GM10248 (cell line): ENCODE results near the gene CYTH3.

Source experiments
- CTCF ChIA-PET: fragments of 300-600 bp; sonication (Branson Sonifier 250); formaldehyde crosslinking; extraction: SDS; loops from one replicate; lab custom pipeline; 2021; ENCODE audit warnings: antibody characterized with exemption; lab: Yijun Ruan, JAX
- POLR2A ChIA-PET: fragments of 350-650 bp; sonication (Branson Sonifier 250); formaldehyde crosslinking; extraction: SDS; loops from one replicate; lab custom pipeline; 2020; ENCODE audit warnings: antibody characterized with exemption; lab: Yijun Ruan, JAX
- DNase-seq: peaks from one replicate; pipeline ENCODE4 v3.0.0; 2012; ENCODE audit errors: extremely low spot score
- TF ChIP-seq, protein P1 (sequence below): IDR thresholded peaks from 2 replicates; pipeline ENCODE4 v1.5.1; 2012; ENCODE audit warnings: mild to moderate bottlenecking, low read depth; ENCODE audit errors: extremely low read depth, missing control alignments, control extremely low read depth

Gene CYTH3

DNA sequence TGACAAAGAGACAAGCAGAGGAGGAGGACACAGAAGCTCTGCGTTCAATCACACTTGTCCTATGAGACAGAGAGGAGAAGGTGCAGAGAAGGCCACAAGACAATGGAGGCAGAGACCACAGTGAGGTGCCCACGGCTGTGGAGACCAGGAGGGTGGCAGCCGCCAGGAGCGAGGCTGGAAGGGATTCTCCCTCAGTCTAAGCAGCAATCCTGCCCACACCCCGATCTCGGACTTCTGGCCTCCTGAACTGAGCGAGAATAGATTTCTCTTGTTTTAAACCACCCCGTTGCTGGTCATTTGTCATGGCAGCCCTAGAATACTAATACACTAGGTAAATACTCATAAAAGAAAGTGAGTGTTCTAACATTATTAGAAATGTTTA, 92.1 kb downstream of the CYTH3 start:
- no peak for DNase-seq
- ChIA-PET POLR2A (interaction anchor here (0.6 kb wide), 1 partner anchor 122 kb away, joined by 3 read pairs; no protein-coding TSS in a partner anchor), CTCF (no interaction called here)
- TF ChIP-seq, protein P1, sequence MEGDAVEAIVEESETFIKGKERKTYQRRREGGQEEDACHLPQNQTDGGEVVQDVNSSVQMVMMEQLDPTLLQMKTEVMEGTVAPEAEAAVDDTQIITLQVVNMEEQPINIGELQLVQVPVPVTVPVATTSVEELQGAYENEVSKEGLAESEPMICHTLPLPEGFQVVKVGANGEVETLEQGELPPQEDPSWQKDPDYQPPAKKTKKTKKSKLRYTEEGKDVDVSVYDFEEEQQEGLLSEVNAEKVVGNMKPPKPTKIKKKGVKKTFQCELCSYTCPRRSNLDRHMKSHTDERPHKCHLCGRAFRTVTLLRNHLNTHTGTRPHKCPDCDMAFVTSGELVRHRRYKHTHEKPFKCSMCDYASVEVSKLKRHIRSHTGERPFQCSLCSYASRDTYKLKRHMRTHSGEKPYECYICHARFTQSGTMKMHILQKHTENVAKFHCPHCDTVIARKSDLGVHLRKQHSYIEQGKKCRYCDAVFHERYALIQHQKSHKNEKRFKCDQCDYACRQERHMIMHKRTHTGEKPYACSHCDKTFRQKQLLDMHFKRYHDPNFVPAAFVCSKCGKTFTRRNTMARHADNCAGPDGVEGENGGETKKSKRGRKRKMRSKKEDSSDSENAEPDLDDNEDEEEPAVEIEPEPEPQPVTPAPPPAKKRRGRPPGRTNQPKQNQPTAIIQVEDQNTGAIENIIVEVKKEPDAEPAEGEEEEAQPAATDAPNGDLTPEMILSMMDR, result no peak

DNA sequence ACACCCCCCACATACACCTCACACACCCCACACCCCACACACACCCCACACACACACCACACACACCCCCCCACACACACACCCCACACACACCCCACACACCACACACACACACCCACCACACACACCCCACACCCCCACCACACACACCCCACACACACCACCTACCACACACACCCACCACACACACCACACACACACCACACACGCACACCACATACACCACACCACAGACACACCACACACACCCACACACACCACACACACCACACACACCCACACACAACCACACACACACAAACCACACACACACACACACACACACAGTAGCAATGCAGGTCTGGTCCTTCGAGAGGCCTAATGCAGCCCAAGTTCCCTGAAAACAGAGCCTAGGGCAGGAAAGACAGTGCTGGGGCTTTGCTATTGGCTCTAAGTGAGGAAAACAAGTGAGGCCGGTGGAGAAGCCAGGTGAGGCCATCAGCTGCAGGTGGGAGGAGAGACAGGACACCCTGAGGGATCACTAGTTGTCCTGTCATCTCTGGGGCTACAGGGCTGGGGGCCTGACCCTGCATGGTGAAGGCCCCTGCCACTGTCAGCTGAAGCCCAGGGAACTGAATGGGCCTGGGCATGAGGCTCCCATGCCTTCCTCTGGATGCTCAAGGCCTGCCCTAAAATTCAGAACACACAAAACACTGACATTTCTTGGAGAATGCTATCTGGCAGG, 92.6 kb downstream of the CYTH3 start:
- CTCF ChIA-PET, result no interaction called here
- TF ChIP-seq, protein P1, result no peak
- DNase-seq, result no peak
- POLR2A ChIA-PET, result interaction anchor here (0.6 kb wide), 1 partner anchor 122 kb away, joined by 3 read pairs; no protein-coding TSS in a partner anchor

DNA sequence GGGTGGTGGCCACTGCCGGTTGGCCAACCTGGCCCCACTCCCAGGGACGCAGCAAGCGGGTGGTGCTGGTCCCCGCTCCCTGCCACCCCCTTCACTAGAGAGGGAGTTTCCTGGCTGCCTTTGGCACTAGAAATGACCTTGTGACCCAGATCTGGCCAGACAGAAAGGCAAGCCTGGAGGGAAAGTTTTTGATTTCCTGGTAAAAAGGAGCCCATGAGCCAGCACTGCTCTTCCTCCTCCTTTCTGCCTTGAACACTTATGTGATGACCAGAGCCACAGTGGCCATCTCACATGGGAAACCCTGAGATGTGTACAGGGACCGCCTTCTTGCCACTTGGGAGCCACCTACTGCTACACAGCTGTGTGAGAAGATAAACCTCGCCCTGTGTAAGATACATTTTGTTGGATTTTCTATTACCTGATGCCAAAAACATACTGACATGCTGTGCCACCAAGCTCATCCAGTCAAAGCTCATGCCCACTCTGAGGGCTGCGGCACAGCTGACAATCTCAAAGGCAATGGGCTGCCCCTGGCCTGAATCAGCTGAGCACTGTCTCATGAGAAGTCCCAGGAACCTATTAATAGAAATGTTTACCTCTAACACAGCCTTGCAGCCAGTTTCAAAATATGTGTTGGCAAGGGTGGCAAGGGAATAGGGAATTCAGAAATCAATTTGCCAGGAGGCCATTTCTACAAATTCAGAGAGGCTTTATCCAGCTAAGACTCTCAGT, 94.0 kb downstream of the CYTH3 start:
- TF ChIP-seq, protein P1, result no peak
- CTCF ChIA-PET, result interaction anchor here (1.2 kb wide), 1 partner anchor 72 kb away, joined by 3 read pairs; no protein-coding TSS in a partner anchor
- POLR2A ChIA-PET, result no interaction called here
- no peak for DNase-seq

DNA sequence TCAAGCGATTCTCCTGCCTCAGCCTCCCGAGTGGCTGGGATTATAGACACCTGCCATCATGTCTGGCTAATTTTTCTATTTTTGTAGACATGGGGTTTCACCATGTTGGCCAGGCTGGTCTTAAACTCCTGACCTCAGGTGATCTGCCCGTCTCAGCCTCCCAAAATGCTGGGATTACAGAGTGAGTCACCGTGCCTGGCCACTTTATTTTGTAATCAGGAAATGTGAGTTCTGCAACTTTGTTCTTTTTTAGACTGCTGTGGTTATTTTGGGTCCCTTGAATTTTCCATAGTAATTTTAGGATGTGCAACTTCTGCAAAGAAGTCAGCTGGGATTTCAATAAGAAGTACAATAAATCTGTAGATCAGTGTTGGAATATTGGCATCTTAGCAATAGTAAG, 96.8 kb downstream of the CYTH3 start:
- ChIA-PET CTCF (no interaction called here), POLR2A (no interaction called here)
- TF ChIP-seq, protein P1, result no peak
- no peak for DNase-seq

GRCh38 chr7:6172910-6173295, 99.5 kb downstream of the CYTH3 start:
- POLR2A ChIA-PET, result interaction anchor here (0.6 kb wide), 2 partner anchors 96 to 396 kb away, joined by 3 read pairs; no protein-coding TSS in a partner anchor
- CTCF ChIA-PET, result no interaction called here
- TF ChIP-seq, protein P1, result no peak
- no peak for DNase-seq

- CTCF ChIA-PET, result interaction anchor here (1.1 to 1.9 kb wide), 2 partner anchors 11 to 151 kb away, joined by 3 to 4 read pairs; no protein-coding TSS in a partner anchor
- DNase-seq, result no peak
- POLR2A ChIA-PET, result interaction anchor here (0.6 kb wide), 1 partner anchor 395 kb away, joined by 3 read pairs; no protein-coding TSS in a partner anchor
- TF ChIP-seq, protein P1, result no peak
Measured at GRCh38 chr7:6172224-6172909, 100.1 kb downstream of the CYTH3 start.
